ENCODE results near the gene SOX13.
A peak's percentile ranks its signal among the peaks of the same experiment; 100 is the strongest.

SOX13 gene

DNA sequence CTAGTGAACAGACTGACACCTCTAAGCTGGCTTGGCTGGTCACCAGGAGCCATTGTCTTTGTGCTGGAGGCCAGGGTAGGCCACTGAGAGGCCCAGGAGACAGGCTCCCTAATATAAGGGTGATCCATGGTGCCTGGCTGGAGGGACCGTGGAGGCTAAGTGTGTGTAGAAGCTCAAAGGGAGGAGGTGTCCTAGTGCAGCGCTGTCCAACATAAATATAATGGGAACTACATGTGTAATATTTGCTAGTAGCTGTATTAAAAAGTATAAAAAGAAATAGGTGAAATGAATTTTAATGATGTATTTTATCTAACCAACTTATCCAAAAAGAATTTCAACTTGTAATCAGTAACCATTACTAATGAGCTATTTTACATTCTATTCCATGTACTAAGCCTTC is 35.0 kb downstream of the SOX13 start:
- DNase-seq (ENCODE audit: low read depth in 2 of 2), result no peak

GRCh38 chr1:204108312-204109141 is 35.6 kb downstream of the SOX13 start:
- no peak for DNase-seq (ENCODE audit: low read depth in 2 of 2)

GRCh38 chr1:204110894-204111633 is 38.1 kb downstream of the SOX13 start:
- DNase-seq (ENCODE audit: low read depth in 2 of 2), result no peak

- no peak for DNase-seq (ENCODE audit: low read depth in 2 of 2)
These were observed 40.2 kb downstream of the SOX13 start for GRCh38 chr1:204112876-204113730.

DNA sequence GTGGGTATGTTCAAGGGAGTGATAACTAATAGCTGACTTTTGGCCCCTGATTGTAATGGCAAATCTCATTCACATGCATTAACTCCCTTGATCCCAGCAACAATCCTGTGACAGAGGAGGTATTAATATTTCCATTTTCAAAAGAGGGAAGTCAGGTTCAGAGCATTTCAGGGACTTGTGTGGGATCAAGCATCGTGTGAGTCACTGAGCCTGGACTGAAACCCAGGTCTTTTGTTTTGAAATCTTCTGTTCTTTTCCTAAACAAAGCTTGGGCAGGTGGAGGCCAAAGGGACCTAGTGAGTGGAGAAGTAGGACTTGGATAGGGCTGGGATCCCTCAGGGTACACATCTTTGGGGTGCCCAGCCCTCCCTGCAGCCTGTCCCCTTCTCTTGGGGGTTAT is 41.0 kb downstream of the SOX13 start:
- no peak for DNase-seq (ENCODE audit: low read depth in 2 of 2)

DNA sequence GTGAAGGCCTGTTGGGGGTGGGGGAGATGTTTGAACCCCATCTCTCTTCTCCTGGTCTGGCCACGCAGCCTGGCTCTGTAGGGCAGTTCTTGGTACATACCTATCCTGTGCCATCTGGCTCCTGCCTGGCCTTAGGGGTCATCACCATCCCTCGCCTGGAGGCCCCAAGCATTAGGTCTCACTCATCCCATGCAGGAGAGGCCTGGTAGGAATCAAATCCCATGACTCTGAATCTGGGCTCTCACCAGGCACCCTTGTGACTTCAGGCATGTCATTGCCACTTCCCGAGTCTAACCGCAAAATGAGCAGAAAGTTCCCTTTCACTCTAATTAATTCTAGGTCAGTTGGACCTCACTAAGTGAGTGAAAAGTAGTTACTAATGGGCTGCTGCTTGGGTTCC is 41.7 kb downstream of the SOX13 start:
- no peak for DNase-seq (ENCODE audit: low read depth in 2 of 2)

DNA sequence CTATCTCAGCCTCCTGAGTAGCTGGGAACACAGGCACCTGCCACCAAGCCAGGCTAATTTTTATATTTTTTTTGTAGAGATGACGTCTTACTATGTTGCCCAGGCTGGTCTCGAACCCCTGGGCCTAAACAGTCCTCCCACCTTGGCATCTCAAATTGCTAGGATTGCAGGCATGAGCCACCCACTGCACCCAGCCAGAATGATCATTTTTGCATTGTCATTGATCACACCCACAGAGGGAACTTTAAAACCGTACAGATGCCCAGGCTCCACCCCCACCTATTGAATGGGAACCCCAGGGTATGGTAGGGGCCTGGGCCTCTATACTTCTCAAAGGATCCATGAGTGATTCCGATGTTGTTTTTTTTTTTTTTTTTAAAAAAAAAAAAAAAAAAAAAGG is 42.2 kb downstream of the SOX13 start:
- no peak for DNase-seq (ENCODE audit: low read depth in 2 of 2)

DNA sequence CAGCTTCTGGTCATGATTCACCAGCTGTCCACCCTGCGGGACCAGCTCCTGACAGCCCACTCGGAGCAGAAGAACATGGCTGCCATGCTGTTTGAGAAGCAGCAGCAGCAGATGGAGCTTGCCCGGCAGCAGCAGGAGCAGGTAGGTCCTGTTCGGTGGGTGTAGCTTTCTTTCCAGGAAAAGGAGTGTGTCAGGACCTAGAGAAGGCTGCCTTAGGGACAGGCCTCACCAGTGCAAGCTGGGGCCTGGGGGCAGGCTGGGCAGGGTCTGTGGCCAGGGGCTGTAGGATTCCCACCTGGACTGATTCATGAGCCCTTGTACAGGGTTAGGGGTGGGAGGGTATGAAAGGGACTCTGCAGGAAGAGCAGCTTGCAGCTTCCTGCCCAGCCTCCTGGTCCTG is 43.6 kb downstream of the SOX13 start:
- no peak for DNase-seq (ENCODE audit: low read depth in 2 of 2)

DNA sequence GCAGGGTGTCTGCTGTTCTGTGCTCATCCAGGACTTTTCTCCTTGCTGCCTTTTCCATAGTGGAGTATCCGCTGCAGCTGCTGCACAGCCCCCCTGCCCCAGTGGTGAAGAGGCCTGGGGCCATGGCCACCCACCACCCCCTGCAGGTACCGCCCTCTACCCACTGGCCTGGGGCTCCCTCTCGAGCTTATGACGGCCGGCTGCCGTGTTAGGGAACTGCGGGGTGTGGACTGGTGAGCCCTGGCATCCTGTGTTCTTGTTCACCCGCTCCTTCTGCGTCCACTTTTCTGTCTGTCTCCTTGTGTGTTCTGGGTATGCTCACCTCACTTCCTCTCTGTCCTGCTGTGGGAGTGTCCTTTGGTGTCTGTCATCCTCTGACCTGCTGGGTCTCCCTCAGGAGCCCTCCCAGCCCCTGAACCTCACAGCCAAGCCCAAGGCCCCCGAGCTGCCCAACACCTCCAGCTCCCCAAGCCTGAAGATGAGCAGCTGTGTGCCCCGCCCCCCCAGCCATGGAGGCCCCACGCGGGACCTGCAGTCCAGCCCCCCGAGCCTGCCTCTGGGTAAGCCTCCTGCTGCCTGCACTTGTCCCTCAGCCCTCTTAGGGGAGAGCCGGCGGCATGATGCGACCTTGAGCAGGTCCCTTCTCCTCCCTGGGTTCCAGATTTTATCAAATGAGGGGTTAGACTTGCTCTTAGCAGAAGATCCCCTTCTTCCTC is 49.1 kb downstream of the SOX13 start:
- no peak for DNase-seq (ENCODE audit: low read depth in 2 of 2)

GRCh38 chr1:204123376-204123775 is 50.5 kb downstream of the SOX13 start:
- no peak for DNase-seq (ENCODE audit: low read depth in 2 of 2)

DNA sequence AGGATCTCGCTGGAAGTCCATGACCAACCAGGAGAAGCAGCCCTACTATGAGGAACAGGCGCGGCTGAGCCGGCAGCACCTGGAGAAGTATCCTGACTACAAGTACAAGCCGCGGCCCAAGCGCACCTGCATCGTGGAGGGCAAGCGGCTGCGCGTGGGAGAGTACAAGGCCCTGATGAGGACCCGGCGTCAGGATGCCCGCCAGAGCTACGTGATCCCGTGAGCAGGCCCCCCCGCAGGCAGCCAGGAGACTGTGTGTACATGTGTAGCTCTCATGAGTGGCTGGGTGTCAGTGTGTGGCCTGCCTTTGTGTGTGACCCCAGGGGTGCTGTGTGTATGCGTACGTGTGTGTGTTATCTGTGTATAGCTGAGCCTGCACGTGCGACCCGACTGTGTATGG is 51.7 kb downstream of the SOX13 start:
- no peak for DNase-seq (ENCODE audit: low read depth in 2 of 2)

DNA sequence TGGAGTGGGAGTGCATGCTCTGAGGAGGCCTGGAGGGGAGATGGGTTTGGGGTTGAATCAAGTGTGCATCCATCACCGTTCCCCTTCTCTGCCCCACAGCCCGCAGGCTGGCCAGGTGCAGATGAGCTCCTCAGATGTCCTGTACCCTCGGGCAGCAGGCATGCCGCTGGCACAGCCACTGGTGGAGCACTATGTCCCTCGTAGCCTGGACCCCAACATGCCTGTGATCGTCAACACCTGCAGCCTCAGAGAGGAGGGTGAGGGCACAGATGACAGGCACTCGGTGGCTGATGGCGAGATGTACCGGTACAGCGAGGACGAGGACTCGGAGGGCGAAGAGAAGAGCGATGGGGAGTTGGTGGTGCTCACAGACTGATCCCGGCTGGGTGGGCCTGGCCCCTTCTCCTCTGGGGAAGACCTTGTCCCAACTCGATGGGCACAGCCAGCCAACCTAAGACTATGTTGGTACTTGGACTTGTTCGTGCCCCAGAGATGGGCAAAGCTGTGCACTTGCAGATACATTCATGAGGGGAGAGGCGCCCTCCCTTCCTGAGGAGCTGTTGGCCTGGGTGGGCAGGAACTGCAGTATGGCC is 52.9 kb downstream of the SOX13 start:
- no peak for DNase-seq (ENCODE audit: low read depth in 2 of 2)

DNA sequence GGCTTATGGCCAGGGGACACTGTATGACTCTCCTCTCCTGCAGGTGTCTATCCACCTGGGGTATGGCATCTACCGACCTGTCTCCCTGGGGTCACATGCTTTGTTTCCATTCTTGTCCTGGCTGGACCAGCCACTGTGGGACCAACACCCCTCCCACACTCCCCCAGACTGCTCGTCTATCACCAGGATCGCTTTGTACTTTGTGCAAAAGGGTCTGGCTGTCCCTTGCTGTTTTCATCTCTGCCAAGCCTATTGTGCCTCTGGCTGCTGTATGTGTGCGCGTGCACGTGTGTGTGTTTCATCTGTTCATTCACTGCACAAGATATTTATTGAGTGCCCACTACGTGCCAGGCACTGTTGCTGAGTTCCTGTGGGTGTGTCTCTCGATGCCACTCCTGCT is 53.5 kb downstream of the SOX13 start:
- no peak for DNase-seq (ENCODE audit: low read depth in 2 of 2)

GRCh38 chr1:204126956-204127355 is 54.0 kb downstream of the SOX13 start:
- no peak for DNase-seq (ENCODE audit: low read depth in 2 of 2)

DNA sequence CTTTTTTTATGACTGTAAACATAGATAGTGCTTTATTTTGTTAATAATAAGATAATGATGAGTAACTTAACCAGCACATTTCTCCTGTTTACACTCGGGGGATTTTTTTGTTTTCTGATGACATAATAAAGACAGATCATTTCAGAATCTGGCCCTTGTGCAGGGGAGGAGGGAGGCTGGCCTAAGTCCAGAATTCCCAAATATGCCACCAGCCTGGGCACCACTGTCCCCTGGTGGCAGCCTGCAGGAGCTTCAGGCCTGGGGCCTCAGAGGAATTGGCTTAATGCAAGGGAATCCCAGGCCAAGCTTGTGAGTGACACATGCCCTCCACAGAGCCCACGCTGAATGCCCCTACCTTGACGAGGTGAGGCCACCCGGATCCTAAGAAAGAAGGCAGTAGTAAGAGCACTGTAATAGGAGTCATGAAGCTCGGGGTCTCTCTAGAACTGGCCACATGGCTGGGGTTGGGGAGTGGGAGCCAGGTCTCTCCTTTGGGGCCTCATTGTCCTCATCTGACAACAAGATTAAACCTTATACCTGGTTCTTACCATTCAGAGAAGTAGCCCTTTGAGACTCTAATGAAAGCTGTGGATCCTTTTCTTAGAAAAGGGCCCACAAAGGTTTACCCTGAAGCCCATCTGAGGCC is 54.8 kb downstream of the SOX13 start:
- DNase-seq (ENCODE audit: low read depth in 2 of 2), result no peak

- no peak for DNase-seq (ENCODE audit: low read depth in 2 of 2)
These were observed 55.6 kb downstream of the SOX13 start for GRCh38 chr1:204128464-204128963.

DNA sequence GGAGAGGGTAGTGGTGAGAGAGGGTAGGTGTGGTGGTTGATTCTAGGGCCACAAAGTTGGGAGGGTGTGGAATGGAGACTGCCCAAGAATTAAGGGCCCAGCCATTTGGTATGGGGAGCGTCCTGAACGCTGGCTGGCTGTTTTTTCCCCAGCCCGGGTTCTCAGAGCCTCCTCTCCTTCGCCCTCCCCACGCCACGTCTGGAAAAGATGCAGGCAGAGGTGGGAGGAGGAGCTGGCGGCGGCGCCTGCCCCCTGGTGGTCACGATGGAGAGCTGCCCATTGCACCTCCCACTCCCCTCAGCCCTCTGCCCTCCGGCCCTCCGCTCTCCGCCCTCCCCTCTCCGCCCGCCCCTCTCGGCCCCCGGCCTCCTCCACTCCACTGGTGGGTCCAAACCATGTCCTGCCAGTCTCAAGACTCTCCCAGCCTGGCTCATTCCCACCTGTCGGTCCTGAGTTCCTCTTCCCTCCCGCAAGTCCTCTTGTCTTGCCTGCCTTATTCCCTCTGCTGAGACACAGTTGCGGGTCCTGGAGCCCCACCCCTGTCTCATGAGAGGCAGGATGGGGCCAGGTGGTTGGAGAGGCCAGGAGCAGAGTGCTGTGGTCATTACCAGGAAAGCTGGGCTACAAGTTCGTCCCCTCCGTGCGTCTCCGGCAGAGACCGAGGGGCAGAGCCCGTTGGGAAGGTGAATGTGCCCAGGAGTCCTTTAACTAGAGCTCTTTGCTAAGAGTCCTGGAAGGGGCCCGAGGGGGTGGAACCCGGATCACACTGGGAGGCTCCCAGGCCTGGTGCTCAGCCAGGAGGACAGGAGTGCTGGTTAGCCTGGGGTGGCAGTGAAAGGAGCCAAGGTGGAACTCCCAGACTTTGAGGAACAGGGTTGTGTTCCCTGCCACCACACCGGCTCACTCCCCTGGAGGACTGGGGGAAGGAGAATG is 56.3 kb downstream of the SOX13 start:
- DNase-seq (ENCODE audit: low read depth in 2 of 2), result peak; percentile 40 to 48

GRCh38 chr1:204130178-204130577 is 57.3 kb downstream of the SOX13 start:
- DNase-seq (ENCODE audit: low read depth in 2 of 2), result no peak

Measured in stimulated activated CD4-positive, alpha-beta T cell treated with anti-CD3 and anti-CD28 coated beads, Interleukin-15, amount 100 ng/mL, for 48 hours (primary cell).